ENCODE data around the gene SPG7.
"Not testable (repeated sequence)": the region's sequence is repeated elsewhere in the genome, so short reads cannot be mapped to it uniquely, and the experiment has no call there.

SPG7 gene

GRCh38 chr16:89507834-89508590 lies at the start of gene SPG7:
TSS of gene SPG7 (plus strand) at chr16:89508403. CDS start at chr16:89508418, 15 bp downstream.
- peak; percentile 88 for DNase-seq

GRCh38 chr16:89458551-89458950 lies 49.7 kb upstream of the SPG7 start:
- no peak for DNase-seq

GRCh38 chr16:89458967-89459366 lies 49.2 kb upstream of the SPG7 start:
- no peak for DNase-seq

GRCh38 chr16:89460556-89460955 lies 47.6 kb upstream of the SPG7 start:
- DNase-seq = no peak

- not testable (repeated sequence) for DNase-seq
Observed at GRCh38 chr16:89461890-89462289, 46.3 kb upstream of the SPG7 start.

GRCh38 chr16:89462639-89463038 lies 45.6 kb upstream of the SPG7 start:
- not testable (repeated sequence) for DNase-seq

GRCh38 chr16:89463312-89463711 lies 44.9 kb upstream of the SPG7 start:
- DNase-seq = not testable (repeated sequence)

GRCh38 chr16:89466920-89467319 lies 41.3 kb upstream of the SPG7 start:
- no peak for DNase-seq

- no peak for DNase-seq
Observed at GRCh38 chr16:89467382-89467781, 40.8 kb upstream of the SPG7 start.

- DNase-seq = no peak
Observed at GRCh38 chr16:89472711-89473075, 35.5 kb upstream of the SPG7 start.

GRCh38 chr16:89473136-89473712 lies 35.0 kb upstream of the SPG7 start:
- DNase-seq = no peak

GRCh38 chr16:89473791-89474414 lies 34.3 kb upstream of the SPG7 start:
- peak; percentile 77 for DNase-seq

GRCh38 chr16:89475144-89475543 lies 33.1 kb upstream of the SPG7 start:
- DNase-seq = no peak

GRCh38 chr16:89476379-89476778 lies 31.8 kb upstream of the SPG7 start:
- DNase-seq = no peak

GRCh38 chr16:89476811-89477261 lies 31.4 kb upstream of the SPG7 start:
- DNase-seq = peak; percentile 29

- peak; percentile 74 for DNase-seq
Observed at GRCh38 chr16:89478576-89479221, 29.5 kb upstream of the SPG7 start.

- no peak for DNase-seq
Observed at GRCh38 chr16:89481356-89481955, 26.7 kb upstream of the SPG7 start.

- peak; percentile 59 for DNase-seq
Observed at GRCh38 chr16:89482150-89482816, 25.9 kb upstream of the SPG7 start.

GRCh38 chr16:89482817-89483205 lies 25.4 kb upstream of the SPG7 start:
- DNase-seq = no peak

GRCh38 chr16:89484041-89484501 lies 24.1 kb upstream of the SPG7 start:
- DNase-seq = peak; percentile 59

- DNase-seq = peak; percentile 59
Observed at GRCh38 chr16:89484923-89485679, 23.1 kb upstream of the SPG7 start.
